Smooth muscle cell of the coronary artery (primary cell): ENCODE results near the gene KCNQ4. TPM values are rescaled to one million over a fixed set of nuclear protein-coding genes. Genes with fewer than 3 reads are reported as not detected.

Experiments
- total RNA-seq: library from RNA; depleted of rRNA; stranded (reverse); fragments of >200 nt; gene quantifications from 2 replicates; pipeline ENCODE4 v1.2.3, GENCODE V29; 2014; ENCODE audit warnings: low replicate concordance

The KCNQ4 gene
- total RNA-seq: not detected in 2 replicates

DNA sequence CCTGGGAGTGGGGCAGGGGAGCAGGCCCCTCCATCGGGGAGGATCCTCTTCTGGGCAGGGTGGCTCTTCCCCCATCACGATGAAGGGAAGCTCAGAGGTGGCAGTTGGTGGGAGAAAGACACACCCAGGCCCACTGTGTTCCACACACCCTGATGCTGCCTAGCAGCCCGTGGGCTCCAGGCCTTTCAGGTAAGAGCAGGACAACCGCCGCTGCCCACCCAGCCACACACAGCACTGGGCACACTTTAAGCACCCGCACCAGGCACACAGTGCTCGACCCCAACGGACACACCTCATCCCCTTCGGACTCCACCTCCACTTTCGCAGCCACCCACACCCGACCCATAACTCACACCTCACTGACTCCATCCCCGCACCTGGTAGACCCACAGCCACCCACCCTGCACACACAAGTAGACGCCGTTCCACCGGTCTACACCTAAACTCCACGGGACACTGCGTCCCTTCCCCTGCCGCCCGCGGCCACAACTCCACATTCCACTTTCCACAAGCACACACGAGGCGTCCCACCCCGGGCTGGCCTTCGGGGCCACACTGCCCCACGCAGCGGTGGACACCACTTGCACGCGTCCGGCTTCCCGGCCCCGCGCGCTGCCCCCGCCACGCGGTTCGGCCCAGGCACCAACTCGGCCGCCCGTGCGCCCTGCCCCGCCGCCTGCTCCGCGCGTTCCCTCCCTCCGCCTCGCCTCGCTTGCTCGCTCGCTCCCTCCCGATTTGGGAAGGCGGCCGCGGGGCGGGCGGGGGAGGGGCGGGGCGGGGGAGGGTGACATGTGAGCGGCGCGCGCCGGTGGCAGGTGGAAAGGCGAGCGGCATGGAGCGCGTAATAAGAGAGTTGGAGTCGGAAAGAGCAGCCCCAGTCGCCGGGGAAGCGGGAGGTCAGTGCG lies at the start of gene KCNQ4:
KCNQ4 (plus strand) TSS at position 787 of the 905 bp plus-strand sequence. CDS start 307 bp downstream, outside the sequence.

DNA sequence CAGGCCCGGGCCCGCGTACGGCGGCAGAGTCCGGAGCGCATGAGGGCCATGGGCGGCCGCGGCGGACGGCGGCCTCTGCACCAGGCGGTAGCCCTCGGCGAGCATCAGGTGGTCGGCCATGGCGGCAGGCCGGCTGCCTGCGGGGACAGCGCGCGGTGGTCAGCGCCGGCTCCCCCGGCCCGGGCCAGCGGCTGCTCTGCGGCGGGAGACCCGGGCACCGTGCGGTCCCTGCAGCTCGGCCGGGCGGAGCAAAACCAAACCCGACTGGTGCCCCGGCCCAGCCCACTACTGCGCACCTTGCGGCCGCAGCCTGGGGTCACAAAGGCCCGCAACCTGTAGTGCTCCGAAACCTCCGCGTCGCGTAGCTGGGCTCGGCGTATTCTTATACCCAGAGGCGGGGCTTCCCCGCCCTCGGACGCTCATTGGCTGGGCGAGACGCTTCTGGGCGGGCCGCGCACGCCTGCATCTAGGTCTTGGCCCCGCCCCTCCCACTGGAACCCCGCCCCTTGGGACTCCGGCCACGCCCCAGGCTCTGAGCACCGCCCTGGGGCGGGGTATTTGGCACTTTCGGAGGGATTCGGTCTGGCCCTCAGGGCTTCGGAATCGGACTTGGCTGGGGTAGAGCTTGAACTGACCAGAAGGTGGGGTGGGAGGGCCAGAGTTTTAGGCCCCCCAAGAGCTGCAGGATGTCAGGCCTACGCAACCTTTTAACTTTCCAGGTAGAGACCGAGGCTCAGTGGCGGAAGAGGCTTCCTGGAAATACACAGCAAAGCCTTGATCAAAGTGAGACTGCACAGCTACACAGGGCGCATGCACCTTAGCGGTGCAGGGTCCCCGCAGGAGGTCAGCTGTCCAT lies 78.6 kb downstream of the KCNQ4 start, which contains the start of gene CITED4:
CITED4 (minus strand) TSS at position 356 of the 856 bp plus-strand sequence; CDS start at position 120, 236 bp downstream.

Other genes starting within 250 kb of the KCNQ4 start
- gene RIMS3, start 118.1 kb upstream of the KCNQ4 start, total RNA-seq: 0.23 and 1.1 TPM in 2 replicates
- 19.1 and 45.6 TPM in 2 replicates for gene NFYC, start 92.1 kb upstream of the KCNQ4 start, total RNA-seq
- gene CITED4, start 78.6 kb downstream of the KCNQ4 start, total RNA-seq: 0.12 and 5.4 TPM in 2 replicates
- 4.8 and 42.0 TPM in 2 replicates for gene CTPS1, start 195.9 kb downstream of the KCNQ4 start, total RNA-seq
- 0.15 and 0.35 TPM in 2 replicates for gene SLFNL1, start 237.9 kb downstream of the KCNQ4 start, total RNA-seq